AG08395 (cell line): Measurements from ENCODE around the gene TAPT1.
A peak's percentile ranks its signal among the peaks of the same experiment; 100 is the strongest.
"Not testable (repeated sequence)": the region's sequence is repeated elsewhere in the genome, so short reads cannot be mapped to it uniquely, and the experiment has no call there.

ENCODE experiments used
- DNase-seq: peaks from one replicate; pipeline ENCODE4 v3.0.0; 2012; ENCODE audit warnings: mixed read lengths, low spot score

The TAPT1 gene

DNA sequence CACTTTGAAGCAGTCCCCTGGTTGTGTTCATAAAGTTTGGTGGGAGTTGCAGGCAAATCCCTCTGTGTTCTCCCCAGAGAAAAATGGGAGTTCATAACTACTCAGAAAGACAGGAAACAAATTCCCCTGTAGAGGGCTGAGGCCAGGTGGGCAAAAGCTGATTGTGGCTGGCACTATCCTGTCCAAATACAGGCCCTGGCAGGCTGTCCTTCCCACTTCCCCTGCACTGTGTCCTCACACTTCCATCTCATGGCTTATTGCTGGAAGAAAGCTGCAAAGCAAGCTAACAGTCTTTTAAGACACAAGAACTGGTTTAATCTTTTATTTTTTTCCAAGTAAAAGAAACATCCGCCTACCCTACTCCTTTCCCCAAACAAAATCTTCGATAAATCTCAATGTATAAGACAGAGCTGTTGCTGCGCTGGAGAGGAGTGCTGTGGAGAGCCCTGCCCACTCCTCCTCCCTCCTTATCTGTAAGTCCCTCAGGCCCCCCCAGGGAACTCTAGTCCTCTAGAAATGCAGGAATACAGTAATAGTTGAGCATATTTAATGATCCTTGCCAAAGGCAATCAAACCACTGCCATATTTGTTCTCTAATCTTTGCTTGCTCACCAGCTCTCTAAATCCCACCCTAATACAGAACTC is 14.0 kb downstream of the TAPT1 start:
- DNase-seq, result no peak

DNA sequence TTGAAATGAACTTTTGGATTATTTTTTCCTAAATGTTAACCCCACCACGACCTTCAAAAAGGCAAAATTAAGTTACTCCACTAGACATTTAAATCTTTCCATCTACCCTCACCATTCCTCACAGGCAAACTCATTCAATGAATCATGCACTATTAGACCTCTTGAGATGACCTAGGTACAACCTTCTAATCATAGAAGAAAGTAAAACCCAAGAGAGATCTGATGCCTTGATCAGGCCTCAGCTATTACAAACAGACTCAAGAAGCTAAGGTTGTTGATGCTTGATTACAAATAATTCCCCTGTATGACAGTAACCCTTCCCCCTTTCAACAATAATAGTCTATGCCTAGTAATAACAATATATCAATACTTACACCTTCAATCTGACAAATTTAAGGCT is 18.9 kb downstream of the TAPT1 start:
- DNase-seq, result no peak

- peak; percentile 7 for DNase-seq
These were observed 19.4 kb downstream of the TAPT1 start for GRCh38 chr4:16206848-16207247.

DNA sequence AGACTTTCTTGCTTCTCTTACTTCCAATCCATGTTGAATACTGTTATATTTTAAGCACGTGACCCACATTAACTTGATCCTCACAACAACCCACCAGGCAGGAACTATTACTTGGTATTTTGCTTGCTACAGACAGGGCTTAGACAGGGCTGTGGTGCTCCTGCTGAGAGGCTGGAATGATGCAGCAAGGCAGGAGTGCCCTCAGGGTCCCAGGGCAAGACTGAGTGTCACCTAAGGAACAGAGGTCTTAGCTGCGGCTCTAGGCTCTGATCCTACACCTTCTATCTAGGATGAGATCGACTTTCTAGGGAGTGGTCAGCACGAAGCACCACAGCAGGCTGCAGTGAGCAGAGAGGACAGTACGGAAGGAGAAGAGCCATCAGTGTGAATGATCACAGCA is 20.0 kb downstream of the TAPT1 start:
- DNase-seq, result no peak

DNA sequence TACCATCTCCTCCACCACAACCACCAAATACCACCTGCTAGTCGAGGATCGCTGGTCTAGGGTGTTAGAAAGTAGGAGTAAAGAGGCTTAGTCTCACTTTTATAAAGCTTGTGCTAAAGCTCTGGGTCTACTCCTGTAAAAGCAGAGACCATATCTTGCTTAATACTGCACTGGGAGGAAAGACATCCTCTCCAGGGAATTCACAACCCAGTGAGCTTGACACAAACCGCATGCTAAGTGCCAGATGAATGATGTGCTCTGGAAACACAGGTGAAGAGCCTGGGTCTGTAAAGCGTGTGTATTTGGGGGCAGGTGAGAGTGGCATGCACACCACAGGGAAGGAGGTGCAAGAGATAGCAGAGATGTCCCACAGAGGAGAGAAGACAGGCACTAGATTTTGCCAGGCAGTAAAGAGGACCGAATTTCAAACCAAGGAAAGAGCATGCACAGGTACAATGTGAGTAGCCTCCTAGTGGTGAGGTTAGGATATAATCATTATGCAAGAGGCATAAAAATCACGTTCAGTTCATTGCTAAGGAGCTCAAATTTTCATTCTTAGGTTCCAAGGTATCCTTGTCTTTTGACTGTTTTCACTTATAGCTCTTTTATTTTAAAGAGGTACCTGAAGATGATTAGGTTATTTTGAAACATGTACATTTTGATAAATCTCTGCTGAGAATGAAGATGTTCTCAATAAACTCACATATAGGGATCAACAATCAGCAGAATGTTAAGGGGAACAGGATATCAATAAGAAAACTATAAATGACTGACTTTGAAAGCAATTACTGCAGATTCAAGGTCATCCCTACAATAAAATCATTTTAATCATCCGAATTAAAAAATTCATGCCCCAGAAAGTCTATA is 20.7 kb downstream of the TAPT1 start:
- DNase-seq, result peak; percentile 11

GRCh38 chr4:16204505-16204904 is 21.8 kb downstream of the TAPT1 start:
- DNase-seq, result no peak

- DNase-seq, result no peak
These were observed 23.2 kb downstream of the TAPT1 start for GRCh38 chr4:16203083-16203482.

DNA sequence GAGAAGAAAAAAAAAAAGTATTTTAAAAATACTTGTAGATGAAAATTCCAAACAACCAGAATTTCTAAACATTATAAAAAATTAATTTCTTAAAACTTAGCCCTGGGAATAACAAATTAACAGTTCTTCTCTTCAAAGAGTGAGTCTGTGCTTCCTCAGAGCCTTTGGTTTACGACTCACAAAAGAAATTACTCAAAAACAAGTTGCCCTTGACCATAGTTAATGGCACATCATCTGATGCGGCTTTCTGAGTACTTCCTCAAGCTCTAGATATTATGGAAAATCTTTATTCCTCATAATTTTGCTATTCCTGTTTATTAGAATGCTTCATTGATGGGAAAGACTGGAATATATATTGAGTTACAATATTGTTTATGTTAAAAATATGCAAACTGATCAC is 23.7 kb downstream of the TAPT1 start:
- DNase-seq, result no peak

DNA sequence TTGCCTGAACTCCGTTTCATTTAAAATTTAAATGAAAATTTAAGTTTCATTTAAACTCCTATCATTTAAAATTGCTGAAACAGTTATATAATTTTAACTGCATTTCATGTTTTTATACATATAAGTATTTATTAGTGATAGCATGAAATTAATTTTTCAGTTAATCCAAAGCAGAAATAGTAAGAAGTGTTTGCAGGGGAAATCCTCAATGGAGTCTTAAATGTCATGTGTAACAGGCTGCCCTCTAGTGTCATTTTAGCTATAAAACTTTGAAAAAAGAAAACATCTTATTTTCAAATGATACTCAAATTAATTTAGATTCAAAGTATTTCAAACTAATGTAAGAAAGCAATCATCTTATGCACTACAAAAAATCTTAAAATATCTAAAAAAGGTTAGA is 27.2 kb downstream of the TAPT1 start:
- peak; percentile 24 for DNase-seq

GRCh38 chr4:16197876-16198665 is 28.2 kb downstream of the TAPT1 start:
- no peak for DNase-seq

GRCh38 chr4:16196482-16197393 is 29.5 kb downstream of the TAPT1 start:
- DNase-seq, result peak; percentile 52

- no peak for DNase-seq
These were observed 31.1 kb downstream of the TAPT1 start for GRCh38 chr4:16195209-16195608.

- DNase-seq, result not testable (repeated sequence)
These were observed 31.5 kb downstream of the TAPT1 start for GRCh38 chr4:16194798-16195197.

DNA sequence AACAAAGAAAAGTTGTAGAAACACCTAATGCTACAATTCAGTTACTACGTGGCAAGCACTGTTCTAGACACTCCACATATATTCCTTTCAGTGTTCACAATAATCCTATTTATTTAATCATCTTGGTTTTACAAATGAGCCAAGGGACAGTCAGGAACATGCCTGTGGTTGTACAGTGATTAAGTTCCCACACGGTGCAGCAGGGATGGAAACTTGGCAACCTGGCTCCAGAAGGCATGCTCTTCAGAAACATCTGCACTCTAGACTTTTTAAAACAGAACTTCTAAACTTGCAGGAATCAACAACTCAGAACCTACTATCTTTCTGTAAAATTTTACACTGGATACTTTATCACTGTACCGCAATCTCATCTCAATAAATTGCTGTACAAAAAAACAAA is 32.1 kb downstream of the TAPT1 start:
- DNase-seq, result peak; percentile 38

DNA sequence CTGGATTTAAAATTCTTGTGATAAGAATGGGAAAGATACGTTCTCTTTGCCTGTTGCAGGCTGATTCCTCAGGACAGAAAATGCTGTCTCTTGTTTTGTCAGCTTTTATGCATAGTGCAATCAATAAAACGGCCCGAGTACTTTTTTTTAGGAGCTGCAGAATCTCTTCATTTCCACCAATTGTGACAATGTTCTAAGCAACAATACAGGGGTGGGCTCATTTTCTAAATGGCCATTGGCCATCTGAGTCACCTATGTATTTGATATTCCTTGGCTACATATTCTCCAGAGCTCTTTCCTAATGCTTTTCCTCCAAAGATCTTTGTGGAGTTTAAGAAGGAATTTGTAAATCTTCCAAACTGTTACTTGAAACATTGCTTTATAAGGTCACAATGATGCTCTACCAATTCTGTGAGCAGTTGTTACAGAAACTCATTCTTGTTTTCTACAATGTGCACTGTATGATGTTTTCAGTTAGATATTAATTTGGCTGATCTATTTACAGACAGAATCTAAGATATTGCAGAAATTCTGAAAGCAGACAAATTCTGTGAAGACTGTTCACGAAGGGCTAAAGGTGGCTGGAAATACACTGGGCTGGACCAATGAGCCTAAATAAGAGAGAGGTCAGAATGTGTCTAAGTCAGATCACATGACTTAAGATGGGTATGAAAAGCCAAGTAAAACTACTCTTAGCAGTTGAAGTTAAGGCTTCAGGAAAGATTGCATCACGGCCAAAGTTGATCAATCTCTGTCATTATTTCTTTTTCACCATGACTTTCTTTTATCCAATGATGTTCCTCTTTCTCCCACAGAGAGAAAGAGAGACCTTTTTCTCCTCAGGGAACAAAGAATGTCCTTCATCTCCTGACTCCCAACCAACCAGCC is 33.4 kb downstream of the TAPT1 start:
- DNase-seq, result no peak

- no peak for DNase-seq
These were observed 34.2 kb downstream of the TAPT1 start for GRCh38 chr4:16192057-16192456.

- DNase-seq, result no peak
These were observed 38.8 kb downstream of the TAPT1 start for GRCh38 chr4:16187455-16187854.

GRCh38 chr4:16186986-16187385 is 39.3 kb downstream of the TAPT1 start:
- no peak for DNase-seq

GRCh38 chr4:16183604-16184003 is 42.7 kb downstream of the TAPT1 start:
- DNase-seq, result no peak

- no peak for DNase-seq
These were observed 49.6 kb downstream of the TAPT1 start for GRCh38 chr4:16176621-16177020.

GRCh38 chr4:16171831-16172230 is 54.4 kb downstream of the TAPT1 start:
- no peak for DNase-seq
